Prostate gland (tissue), 2 donors: ENCODE results near the gene CNPY4. TPM values are rescaled to one million over a fixed set of nuclear protein-coding genes. Genes with fewer than 3 reads are reported as not detected.

Experiments
- DNase-seq: peaks from one replicate; pipeline ENCODE4 v3.0.0-alpha.2; 2019; ENCODE audit warnings: low spot score
- H3K27ac ChIP-seq, 2 donors: fragments of 200-600 bp; sonication (generic); 2 replicates each; pipeline ENCODE4 v1.5.1; 2017 to 2019
- H3K27me3 ChIP-seq: fragments of 200-600 bp; sonication (generic); replicated peaks from 2 replicates; pipeline ENCODE4 v1.5.1; 2019; ENCODE audit not compliant: insufficient read depth
- H3K36me3 ChIP-seq, 2 donors: fragments of 200-600 bp; sonication (generic); 1 replicate in 1 of 2; 2 replicates in 1 of 2; pipeline versions ENCODE4 v1.5.1 to v1.8.1; 2017 to 2019
- H3K4me1 ChIP-seq: fragments of 200-600 bp; sonication (generic); replicated peaks from 2 replicates; pipeline ENCODE4 v1.5.1; 2019
- H3K4me3 ChIP-seq, 2 donors: fragments of 200-600 bp; sonication (generic); 2 replicates each; pipeline ENCODE4 v1.5.1; 2017 to 2019
- H3K9me3 ChIP-seq: fragments of 200-600 bp; sonication (generic); 2 replicates; pipeline ENCODE4 v1.5.1; 2017
- POLR2A ChIP-seq: fragments of 450-650 bp; IDR thresholded peaks from one replicate; pipeline ENCODE4 v1.6.1; 2016; ENCODE audit warnings: antibody characterized with exemption, mild to moderate bottlenecking
- POLR2AphosphoS5 ChIP-seq: sonication (generic); formaldehyde crosslinking; IDR thresholded peaks from one replicate; pipeline ENCODE4 v1.6.1; 2017; ENCODE audit warnings: antibody characterized with exemption
- WGBS: methylation state at CpG from one replicate; pipeline ENCODE4 v1.1.5; 2018; 5-methylcytosine and 5-hydroxymethylcytosine counted together
- intact Hi-C: fragments of 100-400 bp; cut with DNase I; formaldehyde crosslinking; loops from one replicate; pipeline ENCODE4 v1.14.2; 2022
- microRNA counts, 2 donors: library from miRNA; unstranded; fragments of <30 nt; microRNA quantifications; one replicate each; lab custom pipeline; 2016 to 2017
- microRNA-seq: library from miRNA; unstranded; fragments of <30 nt; microRNA quantifications from one replicate; pipeline ENCODE4, GENCODE V29; 2016
- small RNA-seq, 2 donors: library from RNA; depleted of rRNA; stranded (forward); fragments of <200 nt; gene quantifications; one replicate each; pipeline ENCODE3, GENCODE V24; 2016
- total RNA-seq, 2 donors: library from RNA; depleted of rRNA; stranded (reverse); fragments of >200 nt; gene quantifications; one replicate each; pipeline ENCODE4 v1.1.0, GENCODE V29; 2016
- TF ChIP-seq, protein P1 (sequence below), 4 experiments: fragments of 200-600 bp in 2 of 4; fragments of 450-650 bp in 2 of 4; sonication (generic) in 2 of 4; IDR thresholded peaks; 1 replicate in 3 of 4; 2 replicates in 1 of 4; pipeline ENCODE4 v1.5.1; 2016 to 2019; ENCODE audit warnings: antibody characterized with exemption in 4 of 4, mild to moderate bottlenecking in 2 of 4, moderate library complexity in 2 of 4

The CNPY4 gene
- total RNA-seq, 2 donors from 2014 or later: 1.6 to 16.1 TPM

GRCh38 chr7:100173806-100174495 lies 54.5 kb downstream of the CNPY4 start:
- H3K27me3 ChIP-seq: no peaks in the 10 kb centered on the region
- intact Hi-C loops: no loop called here
- H3K36me3 ChIP-seq: no peaks in the 10 kb centered on the region
- TF ChIP-seq POLR2A: no peak
- TF ChIP-seq, protein P1, sequence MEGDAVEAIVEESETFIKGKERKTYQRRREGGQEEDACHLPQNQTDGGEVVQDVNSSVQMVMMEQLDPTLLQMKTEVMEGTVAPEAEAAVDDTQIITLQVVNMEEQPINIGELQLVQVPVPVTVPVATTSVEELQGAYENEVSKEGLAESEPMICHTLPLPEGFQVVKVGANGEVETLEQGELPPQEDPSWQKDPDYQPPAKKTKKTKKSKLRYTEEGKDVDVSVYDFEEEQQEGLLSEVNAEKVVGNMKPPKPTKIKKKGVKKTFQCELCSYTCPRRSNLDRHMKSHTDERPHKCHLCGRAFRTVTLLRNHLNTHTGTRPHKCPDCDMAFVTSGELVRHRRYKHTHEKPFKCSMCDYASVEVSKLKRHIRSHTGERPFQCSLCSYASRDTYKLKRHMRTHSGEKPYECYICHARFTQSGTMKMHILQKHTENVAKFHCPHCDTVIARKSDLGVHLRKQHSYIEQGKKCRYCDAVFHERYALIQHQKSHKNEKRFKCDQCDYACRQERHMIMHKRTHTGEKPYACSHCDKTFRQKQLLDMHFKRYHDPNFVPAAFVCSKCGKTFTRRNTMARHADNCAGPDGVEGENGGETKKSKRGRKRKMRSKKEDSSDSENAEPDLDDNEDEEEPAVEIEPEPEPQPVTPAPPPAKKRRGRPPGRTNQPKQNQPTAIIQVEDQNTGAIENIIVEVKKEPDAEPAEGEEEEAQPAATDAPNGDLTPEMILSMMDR (IDR thresholded peaks at IDR 0.05): no peak
- TF ChIP-seq POLR2AphosphoS5: no peak
- H3K4me3 ChIP-seq: no peak overlapping the region
- DNase-seq: no peak
- no peak overlapping the region for H3K27ac ChIP-seq
- H3K4me1 ChIP-seq: no peaks in the 10 kb centered on the region
- no peaks in the 10 kb centered on the region for H3K9me3 ChIP-seq
- 95% methylated on average over 11 of the region's 11 CpGs for WGBS

DNA sequence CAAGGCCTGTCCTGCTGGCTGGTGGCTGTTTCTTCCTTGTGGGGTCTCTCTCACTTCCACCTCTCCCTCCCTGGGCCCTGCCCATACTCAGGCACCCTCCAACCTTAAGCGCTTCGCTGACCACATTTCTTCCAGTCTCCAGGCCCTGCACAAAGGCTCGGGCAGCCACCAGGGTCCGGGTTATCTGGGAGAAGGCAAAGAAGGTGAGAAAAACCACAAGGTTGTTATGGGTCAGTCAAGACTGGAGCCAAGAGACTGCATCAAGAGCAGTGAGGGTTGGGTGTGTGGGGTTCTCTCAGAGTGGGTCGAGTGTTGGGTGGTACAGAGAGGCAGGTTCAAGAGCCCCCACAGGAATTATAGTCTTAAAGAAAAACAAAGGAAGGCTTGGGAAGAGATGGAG lies 55.1 kb downstream of the CNPY4 start:
- TF ChIP-seq, protein P1 (IDR thresholded peaks at IDR 0.05): no peak
- no peak for TF ChIP-seq POLR2A
- no peak for TF ChIP-seq POLR2AphosphoS5
- WGBS: 92% methylated on average over 5 of the region's 5 CpGs
- Histone ChIP-seq H3K27ac (no peak overlapping the region), H3K4me1 (no peaks in the 10 kb centered on the region), H3K9me3 (no peaks in the 10 kb centered on the region), H3K4me3 (no peak overlapping the region), H3K27me3 (no peaks in the 10 kb centered on the region), H3K36me3 (no peaks in the 10 kb centered on the region)
- intact Hi-C loops: no loop called here
- DNase-seq: no peak

MicroRNA genes within 50 kb of the gene (microRNA counts, 767-probe panel; counts per million panel counts)
- microRNA hsa-miR-106b-5p (lab: Ali Mortazavi, UCI): 2,367 to 2,749 counts per million in 2 donors
- microRNA hsa-miR-25-3p (lab: Ali Mortazavi, UCI): 4,670 to 4,908 counts per million in 2 donors
- microRNA hsa-miR-93-5p (lab: Ali Mortazavi, UCI): 4,179 to 4,430 counts per million in 2 donors

Small RNA genes lying within 50 kb of the gene (microRNA-seq; reads per million reads assigned to microRNA genes)
- 562 reads per million, percentile 85 among the genes with 10 or more reads in this experiment for gene MIR106B
- gene MIR25: 293 reads per million, percentile 80 among the genes with 10 or more reads in this experiment
- not detected for gene MIR4658
- 2,692 reads per million, percentile 92 among the genes with 10 or more reads in this experiment for gene MIR93

Small RNA genes lying within 50 kb of the gene (small RNA-seq; reads per million reads assigned to genes)
- gene MIR106B (70.2 to 186 reads per million in 2 donors), gene MIR25 (1,508 to 1,619 reads per million in 2 donors), gene MIR93 (144 to 260 reads per million in 2 donors)

Other genes starting within 250 kb of the CNPY4 start
- gene OR2AE1, start 242.6 kb upstream of the CNPY4 start, total RNA-seq: not detected
- 10 to 100 TPM; 61.0 to 72.8 TPM for gene TRIM4, start 200.1 kb upstream of the CNPY4 start, total RNA-seq
- 1 to 10 TPM; 1.2 to 3.2 TPM for gene GJC3, start 190.0 kb upstream of the CNPY4 start, total RNA-seq
- 1,000 to 10,000 TPM; 1,167 to 4,716 TPM for gene AZGP1, start 143.6 kb upstream of the CNPY4 start, total RNA-seq
- gene ZKSCAN1, start 104.0 kb upstream of the CNPY4 start, total RNA-seq: 10 to 100 TPM; 75.8 to 86.5 TPM
- gene ZSCAN21, start 69.9 kb upstream of the CNPY4 start, total RNA-seq: 10 to 100 TPM; 24.6 to 38.0 TPM
- gene ZNF3, start 37.9 kb upstream of the CNPY4 start, total RNA-seq: 10 to 100 TPM; 20.5 to 21.4 TPM
- 10 to 100 TPM; 50.8 to 78.4 TPM for gene COPS6, start 30.7 kb upstream of the CNPY4 start, total RNA-seq
- 10 to 100 TPM; 47.5 to 68.7 TPM for gene MCM7, start 18.2 kb upstream of the CNPY4 start, total RNA-seq
- 10 to 100 TPM; 18.0 to 27.2 TPM for gene AP4M1, start 18.0 kb upstream of the CNPY4 start, total RNA-seq
- 10 to 100 TPM; 68.3 to 79.8 TPM for gene TAF6, start 276 bp upstream of the CNPY4 start, total RNA-seq
- 1 to 10 TPM; 4.4 to 6.1 TPM for gene MBLAC1, start 7.3 kb downstream of the CNPY4 start, total RNA-seq
- gene LAMTOR4, start 29.3 kb downstream of the CNPY4 start, total RNA-seq: 100 to 1,000 TPM; 213 to 243 TPM
- gene TRAPPC14, start 39.1 kb downstream of the CNPY4 start, total RNA-seq: 10 to 100 TPM; 21.2 to 43.4 TPM
- 10 to 100 TPM in 1 of 2 donors, 1 to 10 TPM in 1; 4.1 to 10.2 TPM for gene GAL3ST4, start 49.0 kb downstream of the CNPY4 start, total RNA-seq
- gene GPC2, start 57.7 kb downstream of the CNPY4 start, total RNA-seq: 1 to 10 TPM; 1.7 to 2.8 TPM
- 10 to 100 TPM in 1 of 2 donors, 1 to 10 TPM in 1; 1.8 to 37.6 TPM for gene STAG3, start 58.3 kb downstream of the CNPY4 start, total RNA-seq
- gene PVRIG, start 100.3 kb downstream of the CNPY4 start, total RNA-seq: not detected
- gene SPDYE3, start 188.1 kb downstream of the CNPY4 start, total RNA-seq: under 1 TPM in 1 of 2 donors, not detected in 1; 0.91 TPM
- 100 to 1,000 TPM in 1 of 2 donors, 10 to 100 TPM in 1; 72.4 to 120 TPM for gene PILRB, start 238.5 kb downstream of the CNPY4 start, total RNA-seq